CD14-positive monocyte (primary cell): ENCODE results near the gene CORO1C. TPM values are rescaled to one million over a fixed set of nuclear protein-coding genes. Genes with fewer than 3 reads are reported as not detected.

ENCODE experiments used
- DNase-seq, 3 donors: peaks; one replicate each; pipeline ENCODE4 v3.0.0-alpha.2; 2011 to 2022
- H2AFZ ChIP-seq: 2 replicates; pipeline ENCODE4 v1.6.0; 2012; ENCODE audit warnings: mild to moderate bottlenecking, low read depth, low read length, inconsistent platforms; ENCODE audit not compliant: insufficient read depth, poor library complexity, severe bottlenecking
- H3K27ac ChIP-seq, 2 donors: 1 replicate in 1 of 2; 2 replicates in 1 of 2; pipeline ENCODE4 v1.5.1; 2012 to 2013; ENCODE audit warnings: low read length in 2 of 2, control low read depth in 1 of 2, inconsistent platforms in 1 of 2, low read depth in 1 of 2, mild to moderate bottlenecking in 1 of 2
- H3K27me3 ChIP-seq, 2 donors: one replicate each; pipeline versions ENCODE4 v1.6.0 to v1.6.1; 2011 to 2013; ENCODE audit warnings: low read length in 2 of 2; ENCODE audit not compliant: control insufficient read depth in 2 of 2, insufficient read depth in 2 of 2
- H3K36me3 ChIP-seq, 2 donors: replicated peaks in 1 of 2; 1 replicate in 1 of 2; 2 replicates in 1 of 2; pipeline versions ENCODE4 v1.5.1 to v1.6.1; 2012 to 2013; ENCODE audit warnings: low read length in 2 of 2, control low read depth in 1 of 2, inconsistent platforms in 1 of 2, mild to moderate bottlenecking in 1 of 2; ENCODE audit not compliant: insufficient read depth in 2 of 2, control insufficient read depth in 1 of 2
- H3K4me1 ChIP-seq, 2 donors: 1 replicate in 1 of 2; 2 replicates in 1 of 2; pipeline versions ENCODE4 v1.5.1 to v1.6.1; 2012 to 2013; ENCODE audit warnings: low read length in 2 of 2, control low read depth in 1 of 2, inconsistent platforms in 1 of 2, mild to moderate bottlenecking in 1 of 2, moderate library complexity in 1 of 2; ENCODE audit not compliant: insufficient read depth in 2 of 2, control insufficient read depth in 1 of 2
- H3K4me2 ChIP-seq: replicated peaks from 2 replicates; pipeline ENCODE3; 2012; ENCODE audit warnings: low read length, moderate library complexity, mild to moderate bottlenecking; ENCODE audit not compliant: poor library complexity, severe bottlenecking; ENCODE audit errors: extremely low read depth
- H3K4me3 ChIP-seq, 3 experiments: fragments of 200-600 bp in 1 of 3; sonication (generic) in 1 of 3; replicated peaks in 1 of 3; 1 replicate in 2 of 3; 2 replicates in 1 of 3; pipeline ENCODE4 v1.5.1; 2011 to 2013; ENCODE audit warnings: low read length in 3 of 3, mild to moderate bottlenecking in 3 of 3, control low read depth in 2 of 3, low read depth in 2 of 3, inconsistent platforms in 1 of 3, moderate library complexity in 1 of 3
- H3K79me2 ChIP-seq: 2 replicates; pipeline ENCODE4 v1.6.0; 2012; ENCODE audit warnings: mild to moderate bottlenecking, control low read depth, inconsistent platforms, low read length, moderate library complexity; ENCODE audit not compliant: insufficient read depth
- H3K9ac ChIP-seq: 2 replicates; pipeline ENCODE4 v1.6.0; 2017; ENCODE audit warnings: low read length, mild to moderate bottlenecking; ENCODE audit not compliant: insufficient read depth, poor library complexity, severe bottlenecking
- H3K9me3 ChIP-seq, 2 donors: replicated peaks in 1 of 2; 1 replicate in 1 of 2; 2 replicates in 1 of 2; pipeline versions ENCODE4 v1.5.1 to v1.6.1; 2012 to 2013; ENCODE audit warnings: low read length in 2 of 2, control low read depth in 1 of 2; ENCODE audit not compliant: control insufficient read depth in 1 of 2, insufficient read depth in 1 of 2
- H4K20me1 ChIP-seq: 2 replicates; pipeline ENCODE4 v1.6.0; 2012; ENCODE audit warnings: mild to moderate bottlenecking, low read length, control low read depth, moderate library complexity; ENCODE audit not compliant: insufficient read depth
- H3K27ac Mint-ChIP-seq, 7 donors: one replicate each; pipeline ENCODE4 v1.8.0; 2020; ENCODE audit warnings: mild to moderate bottlenecking in 7 of 7, mixed read lengths in 7 of 7, moderate library complexity in 6 of 7, inconsistent platforms in 2 of 7
- H3K27me3 Mint-ChIP-seq, 3 donors: one replicate each; pipeline ENCODE4 v1.8.0; 2021 to 2022; ENCODE audit warnings: low read depth in 3 of 3, mild to moderate bottlenecking in 3 of 3, mixed read lengths in 3 of 3, moderate library complexity in 3 of 3, inconsistent platforms in 1 of 3
- H3K36me3 Mint-ChIP-seq, 2 donors: one replicate each; pipeline ENCODE4 v1.8.0; 2020; ENCODE audit warnings: mixed read lengths in 2 of 2, inconsistent platforms in 1 of 2, mild to moderate bottlenecking in 1 of 2
- H3K4me1 Mint-ChIP-seq: one replicate; pipeline ENCODE4 v1.8.0; 2020; ENCODE audit warnings: mild to moderate bottlenecking, mixed read lengths
- H3K4me3 Mint-ChIP-seq, 2 donors: one replicate each; pipeline ENCODE4 v1.8.0; 2020; ENCODE audit warnings: mild to moderate bottlenecking in 2 of 2, mixed read lengths in 2 of 2, moderate library complexity in 1 of 2
- H3K9me3 Mint-ChIP-seq, 7 donors: one replicate each; pipeline ENCODE4 v1.8.0; 2020 to 2022; ENCODE audit warnings: mixed read lengths in 7 of 7, mild to moderate bottlenecking in 6 of 7, moderate library complexity in 6 of 7, inconsistent platforms in 2 of 7
- CTCF ChIP-seq: fragments of 200-600 bp; IDR thresholded peaks from one replicate; pipeline ENCODE4 v1.8.0; 2022; ENCODE audit warnings: antibody characterized with exemption, mild to moderate bottlenecking
- WGBS: methylation state at CpG from one replicate; pipeline ENCODE4 v1.1.5; 2013; ENCODE audit warnings: missing lambda C conversion rate; ENCODE audit not compliant: insufficient coverage; 5-methylcytosine and 5-hydroxymethylcytosine counted together
- intact Hi-C, 2 donors: fragments of 100-400 bp; cut with micrococcal nuclease; formaldehyde crosslinking; loops; one replicate each; pipeline versions ENCODE4 v1.15.0 to v1.15.1; 2023
- polyA plus RNA-seq, 3 donors: library from polyadenylated mRNA; depleted of rRNA in 1 of 3; unstranded in 2 of 3; stranded (reverse) in 1 of 3; fragments of 300-500 nt in 2 of 3; fragments of >200 nt in 1 of 3; fragmentation: Illumina TruSeq in 2 of 3; gene quantifications; 1 replicate in 2 of 3; 2 replicates in 1 of 3; pipeline ENCODE4 v1.2.3, GENCODE V29; 2012 to 2021

The CORO1C gene
- polyA plus RNA-seq, 3 donors = 77.5 to 285 (median 229) TPM

GRCh38 chr12:108622921-108623514 is 108.3 kb downstream of the CORO1C start:
- Histone ChIP-seq H3K9me3 (no peaks in the 10 kb centered on the region), H3K79me2 (peaks cover 95% of the 10 kb centered on the region), H3K4me1 (peaks cover 42 to 55% of the 10 kb centered on the region in 2 donors), H3K36me3 (peaks cover 53 to 76% of the 10 kb centered on the region in 2 donors), H3K4me3 (no peak overlapping the region), H3K4me2 (no peak overlapping the region), H3K27me3 (no peaks in the 10 kb centered on the region), H2AFZ (no peak overlapping the region), H3K9ac (peak overlapping the region; percentile 44), H3K27ac (peak overlapping the region; percentile 84 to 90), H4K20me1 (peaks cover 89% of the 10 kb centered on the region)
- peaks cover 0 to 2% (median 0%) of the 10 kb centered on the region in 7 donors for H3K9me3 Mint-ChIP-seq
- no peak for DNase-seq
- intact Hi-C loops = loop anchor here (10.0 kb wide), 2 partner anchors 308 to 472 kb away; partner anchors contain the start of genes ALKBH2 (in 1 of the 2) and UNG (in 1 of the 2)
- H3K4me1 Mint-ChIP-seq = peaks cover 48% of the 10 kb centered on the region
- H3K27me3 Mint-ChIP-seq = no peaks in the 10 kb centered on the region
- no peak overlapping the region for H3K4me3 Mint-ChIP-seq
- H3K36me3 Mint-ChIP-seq = peaks cover 73 to 84% of the 10 kb centered on the region in 2 donors
- 97% methylated on average over 11 of the region's 14 CpGs for WGBS
- TF ChIP-seq CTCF = no peak
- peak overlapping the region; percentile 92 to 100 (median 97) for H3K27ac Mint-ChIP-seq

DNA sequence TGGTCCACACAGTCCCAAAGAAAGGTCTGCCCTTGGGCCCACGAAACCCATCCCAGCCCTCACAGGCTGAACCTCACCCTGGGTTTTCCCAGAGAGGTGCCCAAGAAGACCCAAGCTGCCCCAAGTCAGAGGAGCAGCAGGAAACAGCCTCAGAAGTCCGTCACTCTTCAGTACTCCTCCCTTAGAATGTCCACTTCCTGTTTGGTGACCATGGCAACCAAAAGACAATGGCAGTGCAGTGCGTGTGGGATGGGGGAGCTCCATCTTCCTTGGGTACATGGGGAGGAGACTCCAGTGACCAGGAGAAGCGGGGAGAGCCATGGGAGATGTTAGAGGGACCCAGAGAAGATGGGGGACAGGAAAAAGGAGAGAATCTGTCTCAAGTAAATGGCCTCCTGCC is 108.9 kb downstream of the CORO1C start:
- H3K9me3 Mint-ChIP-seq = peaks cover 0 to 2% (median 0%) of the 10 kb centered on the region in 7 donors

More for the DNA sequence above, 108.9 kb downstream of the CORO1C start:
- no peak overlapping the region for H3K4me2 ChIP-seq
- peaks cover 89% of the 10 kb centered on the region for H4K20me1 ChIP-seq
- H3K79me2 ChIP-seq = peaks cover 91% of the 10 kb centered on the region
- Mint-ChIP-seq H3K27ac (peak overlapping the region; percentile 92 to 100 (median 97)), H3K4me3 (peak overlapping the region in 1 of 2 donors; percentile 62), H3K27me3 (no peaks in the 10 kb centered on the region), H3K4me1 (peaks cover 47% of the 10 kb centered on the region), H3K36me3 (peaks cover 74 to 83% of the 10 kb centered on the region in 2 donors)
- WGBS = 50% methylated on average over 2 of the region's 4 CpGs
- H3K9me3 ChIP-seq = no peaks in the 10 kb centered on the region
- DNase-seq = peak; percentile 81 to 92 (median 85)
- peaks cover 50 to 72% of the 10 kb centered on the region in 2 donors for H3K36me3 ChIP-seq
- H2AFZ ChIP-seq = no peak overlapping the region
- no peaks in the 10 kb centered on the region for H3K27me3 ChIP-seq
- peak overlapping the region; percentile 44 for H3K9ac ChIP-seq
- H3K4me3 ChIP-seq = no peak overlapping the region
- intact Hi-C loops = loop anchor here (10.0 kb wide), 2 partner anchors 308 to 472 kb away; partner anchors contain the start of genes ALKBH2 (in 1 of the 2) and UNG (in 1 of the 2)
- peak overlapping the region; percentile 84 to 90 for H3K27ac ChIP-seq
- peaks cover 40 to 55% of the 10 kb centered on the region in 2 donors for H3K4me1 ChIP-seq
- TF ChIP-seq CTCF = no peak
